HUES64 (cell line): Measurements from ENCODE around the gene CDH7.

ENCODE experiments used
- H3K27ac ChIP-seq: 2 replicates; pipeline ENCODE4 v1.7.0; 2013; ENCODE audit warnings: low read depth, low read length, inconsistent platforms
- H3K27me3 ChIP-seq: 2 replicates; pipeline ENCODE4 v1.6.1; 2013; ENCODE audit warnings: mild to moderate bottlenecking, low read length; ENCODE audit not compliant: insufficient read depth
- H3K36me3 ChIP-seq: 2 replicates; pipeline ENCODE4 v1.6.1; 2013; ENCODE audit warnings: mild to moderate bottlenecking, low read length; ENCODE audit not compliant: insufficient read depth
- H3K4me1 ChIP-seq: 2 replicates; pipeline ENCODE4 v1.6.1; 2013; ENCODE audit warnings: mild to moderate bottlenecking, low read length, moderate library complexity; ENCODE audit not compliant: insufficient read depth
- H3K4me3 ChIP-seq: 2 replicates; pipeline ENCODE4 v1.5.1; 2013; ENCODE audit warnings: mild to moderate bottlenecking, low read length, moderate library complexity
- H3K9ac ChIP-seq: 2 replicates; pipeline ENCODE4 v1.6.1; 2013; ENCODE audit warnings: mild to moderate bottlenecking, low read depth, low read length
- H3K9me3 ChIP-seq: 2 replicates; pipeline ENCODE4 v1.6.1; 2013; ENCODE audit warnings: low read depth, low read length; ENCODE audit not compliant: insufficient read depth
- WGBS: fragments of 150-250, 120-280 bp; methylation state at CpG from one replicate; pipeline ENCODE4 v1.1.7; 2013; ENCODE audit warnings: missing lambda C conversion rate; 5-methylcytosine and 5-hydroxymethylcytosine counted together

The CDH7 gene

DNA sequence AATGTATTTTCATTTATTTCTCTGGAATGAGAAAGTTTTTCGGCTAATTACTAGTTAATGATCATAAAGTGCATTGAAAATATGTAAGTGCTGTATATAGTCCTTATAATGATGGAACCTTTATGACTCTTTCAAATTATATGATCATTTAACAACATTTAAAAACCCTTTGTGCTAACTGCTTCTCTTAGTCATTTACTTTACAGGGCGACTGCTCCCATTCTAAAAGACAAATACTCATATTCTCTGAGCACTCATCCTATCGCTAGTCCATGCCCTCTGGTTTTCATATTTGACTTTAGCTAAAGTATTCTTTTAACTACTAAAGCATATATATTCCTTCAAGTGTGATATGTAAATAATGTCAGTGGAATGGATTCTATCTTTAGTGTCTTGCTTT lies 168.2 kb downstream of the CDH7 start:
- H3K4me3 ChIP-seq: no peak overlapping the region
- H3K9ac ChIP-seq: no peak overlapping the region
- no peaks in the 10 kb centered on the region for H3K36me3 ChIP-seq
- H3K27me3 ChIP-seq: peaks cover 2% of the 10 kb centered on the region; the same call in 1 of the 2 replicates
- WGBS: 99% methylated on average over 3 of the region's 3 CpGs
- H3K27ac ChIP-seq: no peak overlapping the region
- no peaks in the 10 kb centered on the region for H3K9me3 ChIP-seq
- H3K4me1 ChIP-seq: no peaks in the 10 kb centered on the region

DNA sequence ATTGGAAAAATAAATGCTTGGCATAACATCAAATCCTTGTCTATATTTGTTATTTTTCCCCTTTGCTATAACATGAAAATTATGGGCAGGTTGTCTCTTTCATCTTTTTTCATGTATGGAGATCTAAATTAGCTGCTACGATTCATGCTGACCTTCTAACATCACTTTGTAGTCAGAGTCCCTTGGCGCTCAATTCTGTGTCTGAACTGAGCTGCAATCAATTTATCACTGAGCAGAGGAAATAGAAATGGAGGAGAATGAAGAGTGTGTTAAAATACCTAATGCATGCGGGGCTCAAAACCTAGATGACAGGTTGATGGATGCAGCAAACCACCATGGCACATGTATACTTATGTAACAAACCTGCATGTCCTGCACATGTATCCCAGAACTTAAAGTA lies 168.9 kb downstream of the CDH7 start:
- H3K27me3 ChIP-seq: peaks cover 2% of the 10 kb centered on the region; the same call in 1 of the 2 replicates
- H3K4me1 ChIP-seq: no peaks in the 10 kb centered on the region
- no peak overlapping the region for H3K4me3 ChIP-seq
- no peak overlapping the region for H3K9ac ChIP-seq
- WGBS: 94% methylated on average over 3 of the region's 3 CpGs
- H3K9me3 ChIP-seq: no peaks in the 10 kb centered on the region
- H3K36me3 ChIP-seq: no peaks in the 10 kb centered on the region
- H3K27ac ChIP-seq: no peak overlapping the region

DNA sequence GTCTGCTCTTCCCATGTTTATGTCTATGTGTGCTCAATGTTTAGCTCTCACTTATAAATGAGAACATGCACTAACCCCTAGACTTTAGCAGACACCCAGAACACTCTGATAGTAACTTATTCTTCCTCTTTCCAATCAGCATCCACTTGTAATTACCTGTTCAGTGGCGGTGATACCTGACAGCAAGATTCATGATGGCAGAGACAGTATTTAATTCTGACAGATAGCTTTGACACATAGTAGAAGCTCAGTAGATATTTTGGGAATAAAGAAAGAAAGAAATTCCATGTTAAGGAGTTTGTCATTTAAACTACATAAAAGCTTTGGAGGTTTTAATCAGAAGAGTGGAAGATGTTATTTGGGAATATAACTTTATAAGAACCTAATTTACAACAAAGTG lies 171.3 kb downstream of the CDH7 start:
- no peaks in the 10 kb centered on the region for H3K27me3 ChIP-seq
- H3K9ac ChIP-seq: no peak overlapping the region
- H3K4me1 ChIP-seq: no peaks in the 10 kb centered on the region
- WGBS: 89% methylated on average over 1 of the region's 1 CpG
- no peak overlapping the region for H3K27ac ChIP-seq
- no peaks in the 10 kb centered on the region for H3K9me3 ChIP-seq
- no peaks in the 10 kb centered on the region for H3K36me3 ChIP-seq
- H3K4me3 ChIP-seq: no peak overlapping the region

DNA sequence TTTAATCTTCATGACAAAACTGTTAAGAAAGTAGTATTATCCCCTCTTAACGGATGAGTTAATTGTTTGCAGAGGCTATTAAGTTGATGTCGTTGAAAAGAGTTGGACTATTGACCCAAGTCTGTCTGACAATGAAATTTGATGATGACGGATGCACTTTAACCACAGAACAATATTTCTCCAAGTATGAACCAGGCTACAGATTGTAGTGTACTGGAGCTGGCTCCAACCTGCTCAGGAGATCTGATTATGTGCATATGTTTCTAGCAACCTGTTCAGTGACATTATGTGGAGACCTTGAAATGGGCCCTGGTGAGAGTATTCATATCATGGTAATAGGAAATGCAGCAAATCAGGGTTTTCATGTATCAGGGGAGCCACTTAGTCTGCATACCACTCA lies 174.1 kb downstream of the CDH7 start:
- no peak overlapping the region for H3K9ac ChIP-seq
- H3K27ac ChIP-seq: no peak overlapping the region

DNA sequence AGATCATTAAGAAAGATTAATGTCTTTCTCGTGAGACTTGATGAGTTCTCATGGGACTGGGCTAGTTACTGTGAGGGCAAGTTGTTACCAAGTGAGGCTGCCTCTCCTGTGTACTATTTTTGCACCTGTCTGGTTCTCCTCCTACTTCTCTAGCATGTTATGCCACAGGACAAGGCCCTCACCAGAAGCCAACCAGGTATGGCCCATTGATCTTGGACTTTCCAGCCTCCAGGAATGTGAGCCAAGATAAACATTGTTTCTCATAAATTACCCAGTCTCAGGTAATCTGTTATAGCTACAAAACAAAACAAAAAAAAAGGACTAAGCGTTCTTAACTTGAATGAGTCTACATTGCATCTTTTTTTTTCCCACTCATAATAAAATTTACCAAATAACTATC lies 184.1 kb downstream of the CDH7 start:
- Histone ChIP-seq H3K36me3 (no peaks in the 10 kb centered on the region), H3K4me1 (peaks cover 3% of the 10 kb centered on the region; the same call in 1 of the 2 replicates), H3K27me3 (no peaks in the 10 kb centered on the region), H3K9ac (no peak overlapping the region), H3K27ac (no peak overlapping the region), H3K4me3 (no peak overlapping the region), H3K9me3 (no peaks in the 10 kb centered on the region)
- 80% methylated on average over 2 of the region's 2 CpGs for WGBS

More for the DNA sequence above, 174.1 kb downstream of the CDH7 start:
- H3K4me1 ChIP-seq: no peaks in the 10 kb centered on the region
- 100% methylated on average over 2 of the region's 3 CpGs for WGBS
- no peaks in the 10 kb centered on the region for H3K27me3 ChIP-seq
- H3K36me3 ChIP-seq: no peaks in the 10 kb centered on the region
- H3K4me3 ChIP-seq: no peak overlapping the region
- H3K9me3 ChIP-seq: no peaks in the 10 kb centered on the region

DNA sequence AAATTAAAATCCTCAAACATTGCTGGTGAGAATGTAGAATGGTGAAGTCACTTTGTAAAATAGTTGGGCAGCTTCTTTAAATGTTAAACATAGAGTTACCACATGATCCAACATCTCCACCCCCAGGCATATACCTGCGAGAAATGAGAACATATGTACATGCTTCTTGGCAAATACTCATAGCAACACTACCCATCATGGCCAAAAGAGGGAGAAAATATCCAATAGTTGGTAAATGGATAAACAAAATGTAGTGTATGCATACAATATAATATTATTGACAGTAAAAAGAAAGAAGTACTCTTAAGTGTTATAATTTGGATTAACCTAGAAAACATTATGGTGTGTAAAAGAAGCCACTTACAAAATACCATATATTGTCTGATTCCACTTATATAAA lies 185.9 kb downstream of the CDH7 start:
- Histone ChIP-seq H3K27ac (no peak overlapping the region), H3K4me1 (peaks cover 3% of the 10 kb centered on the region; the same call in 1 of the 2 replicates), H3K4me3 (no peak overlapping the region), H3K36me3 (no peaks in the 10 kb centered on the region), H3K9ac (no peak overlapping the region), H3K27me3 (no peaks in the 10 kb centered on the region), H3K9me3 (no peaks in the 10 kb centered on the region)
- WGBS: 100% methylated on average over 1 of the region's 1 CpG

DNA sequence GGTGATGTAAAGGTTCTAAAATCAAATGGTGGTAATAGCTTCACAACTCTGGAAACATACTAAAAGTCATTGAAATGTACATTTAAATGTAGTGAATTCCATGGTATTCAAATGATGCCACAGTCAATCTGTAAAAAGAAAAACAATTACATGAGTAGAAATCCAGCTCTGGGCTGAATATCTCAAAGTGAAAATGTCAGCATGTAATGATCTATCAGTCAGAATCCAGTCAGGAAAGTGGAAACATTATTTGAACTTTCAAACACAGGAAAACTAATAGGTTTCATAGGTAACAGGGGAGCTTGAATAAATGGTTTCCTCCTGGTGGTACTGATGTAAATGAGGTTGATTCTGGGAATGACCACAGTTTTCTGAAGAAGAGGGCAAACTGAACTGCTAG lies 186.4 kb downstream of the CDH7 start:
- H3K36me3 ChIP-seq: no peaks in the 10 kb centered on the region
- H3K27me3 ChIP-seq: no peaks in the 10 kb centered on the region
- H3K4me1 ChIP-seq: peaks cover 7% of the 10 kb centered on the region
- H3K27ac ChIP-seq: no peak overlapping the region
- H3K9ac ChIP-seq: no peak overlapping the region
- H3K4me3 ChIP-seq: no peak overlapping the region
- no peaks in the 10 kb centered on the region for H3K9me3 ChIP-seq

DNA sequence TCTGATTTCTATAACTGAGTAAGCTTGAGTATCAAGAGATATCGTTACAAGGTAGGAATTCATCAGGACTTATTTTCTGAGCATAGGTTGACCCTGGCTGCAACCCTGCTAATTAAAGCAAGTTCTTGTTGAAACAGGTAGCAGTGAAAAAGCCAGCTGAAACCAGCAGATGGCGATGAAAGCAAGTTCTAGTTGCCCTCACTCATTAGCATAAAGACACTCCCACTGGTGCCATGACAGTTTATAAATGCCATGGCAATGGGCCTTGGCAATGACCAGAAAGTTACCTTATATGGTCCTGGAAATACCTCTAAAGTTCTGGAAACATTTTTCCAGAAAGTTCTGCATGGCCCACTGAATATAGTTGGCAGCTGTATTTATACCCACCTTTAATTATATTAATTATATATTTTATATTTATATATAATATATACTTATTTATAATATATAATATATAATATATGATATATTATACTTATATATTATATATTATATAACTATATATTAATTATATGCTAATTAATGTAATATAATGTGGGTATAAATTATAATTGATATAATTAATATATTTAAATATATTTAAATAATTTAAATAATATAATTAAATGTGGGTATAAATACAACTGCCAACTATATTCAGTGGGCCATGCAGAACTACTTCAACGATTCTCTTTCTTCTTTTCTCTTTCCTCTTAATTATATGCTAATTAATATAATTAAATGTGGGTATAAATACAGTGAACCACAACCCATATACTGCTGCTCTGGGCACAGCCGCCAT lies 188.0 kb downstream of the CDH7 start:
- no peaks in the 10 kb centered on the region for H3K27me3 ChIP-seq
- H3K36me3 ChIP-seq: no peaks in the 10 kb centered on the region
- H3K9ac ChIP-seq: no peak overlapping the region
- no peaks in the 10 kb centered on the region for H3K9me3 ChIP-seq
- 86% methylated on average over 3 of the region's 4 CpGs for WGBS
- H3K4me1 ChIP-seq: peaks cover 21% of the 10 kb centered on the region
- no peak overlapping the region for H3K27ac ChIP-seq
- H3K4me3 ChIP-seq: no peak overlapping the region
